NCI-H146 (cell line): ENCODE results near the gene PACSIN1.

ENCODE experiments used
- DNase-seq: peaks from one replicate; lab custom pipeline; 2025; lab: John Stamatoyannopoulos, UW

PACSIN1 gene

GRCh38 chr6:34583861-34584604, 118.2 kb downstream of the PACSIN1 start:
- DNase-seq, result no peak

GRCh38 chr6:34584694-34585093, 118.8 kb downstream of the PACSIN1 start:
- DNase-seq, result no peak
